TTC549 (cell line): ENCODE data around the gene COPS9.

ENCODE experiments used
- FAIRE-seq: peaks from 2 replicates; lab custom pipeline; 2012; peaks lifted over from hg19 to GRCh38; lab: Jason Lieb, UNC

COPS9 gene

DNA sequence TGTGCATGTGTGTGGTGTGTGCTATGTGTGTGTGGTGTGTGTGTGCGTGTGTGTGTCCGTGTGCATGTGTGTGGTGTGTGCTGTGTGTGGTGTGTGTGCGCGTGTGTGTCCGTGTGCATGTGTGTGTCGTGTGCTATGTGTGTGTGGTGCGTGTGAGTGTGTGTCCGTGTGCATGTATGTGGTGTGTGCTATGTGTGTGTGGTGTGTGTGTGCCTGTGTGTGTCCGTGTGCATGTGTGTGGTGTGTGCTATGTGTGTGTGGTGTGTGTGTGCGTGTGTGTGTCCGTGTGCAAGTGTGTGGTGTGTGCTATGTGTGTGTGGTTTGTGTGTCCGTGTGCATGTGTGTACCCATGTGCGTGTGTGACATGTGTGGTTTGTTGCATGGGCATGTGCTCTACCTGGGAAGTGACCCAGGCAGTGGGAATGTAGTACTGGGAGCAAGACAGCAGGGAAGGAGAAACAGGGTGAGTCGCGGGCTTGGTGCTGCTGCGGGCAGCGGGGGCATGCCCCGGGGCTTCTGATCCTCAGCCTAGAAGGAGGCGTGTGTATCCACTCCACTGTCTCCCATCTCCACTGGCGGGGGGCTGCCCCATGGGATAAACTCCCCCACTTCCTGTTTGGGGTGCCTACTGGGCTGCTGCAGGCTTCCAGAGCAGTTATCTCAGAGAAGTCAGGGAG, 11.9 kb upstream of the COPS9 start:
- no peak for FAIRE-seq

GRCh38 chr2:240147382-240147781, 11.3 kb upstream of the COPS9 start:
- no peak for FAIRE-seq

- FAIRE-seq, result no peak
Observed at GRCh38 chr2:240146627-240147278, 10.6 kb upstream of the COPS9 start.

GRCh38 chr2:240146141-240146561, 10.0 kb upstream of the COPS9 start:
- no peak for FAIRE-seq

DNA sequence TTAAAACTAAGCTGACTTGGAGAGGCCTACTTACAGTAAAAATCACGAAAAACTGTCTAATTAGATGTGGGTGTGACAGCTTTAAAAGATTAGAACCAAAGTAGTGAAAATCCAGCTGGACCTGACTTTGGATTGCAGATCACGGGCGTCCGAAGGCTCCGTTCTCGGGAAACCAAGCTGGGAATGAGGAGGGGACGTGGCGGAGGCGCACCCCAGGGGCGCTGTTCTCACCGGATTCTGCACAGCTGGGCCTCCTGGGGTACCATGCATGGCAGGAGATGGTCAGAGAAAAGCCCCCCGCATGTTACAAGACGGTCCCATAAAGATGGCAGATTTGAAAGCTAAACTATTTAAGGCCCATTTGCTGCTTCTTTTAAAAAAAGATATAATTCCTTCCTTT, 9.4 kb upstream of the COPS9 start:
- no peak for FAIRE-seq

DNA sequence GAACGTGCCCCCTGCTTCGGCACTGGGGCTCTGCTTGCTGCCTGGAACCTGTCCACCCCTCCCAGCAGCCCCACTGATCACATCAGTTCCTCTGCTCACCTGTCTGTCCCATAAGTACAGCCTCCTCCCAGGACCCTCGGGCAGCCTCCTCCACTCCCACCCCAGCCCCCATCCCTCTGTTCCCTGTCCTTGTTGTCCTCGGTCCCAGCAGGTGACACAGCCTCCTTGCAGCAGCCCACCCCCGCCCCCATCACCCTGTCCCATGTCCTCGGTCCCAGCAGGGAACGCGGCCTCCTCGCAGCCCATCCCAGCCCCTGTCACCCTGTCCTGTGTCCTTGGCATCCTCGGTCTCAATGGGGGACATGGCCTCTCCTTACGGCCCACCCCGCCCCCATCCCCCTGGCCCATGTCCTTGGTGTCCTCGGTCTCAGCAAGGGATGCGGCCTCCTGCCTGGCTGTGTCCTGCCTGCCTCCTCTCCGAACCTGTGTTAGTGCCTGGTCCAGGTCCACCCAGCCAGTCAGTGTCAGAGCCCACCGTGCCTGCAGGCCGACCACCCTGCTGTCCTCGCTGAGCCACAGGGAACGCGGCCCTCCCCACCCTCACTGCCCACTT, 8.7 kb upstream of the COPS9 start:
- FAIRE-seq, result no peak

DNA sequence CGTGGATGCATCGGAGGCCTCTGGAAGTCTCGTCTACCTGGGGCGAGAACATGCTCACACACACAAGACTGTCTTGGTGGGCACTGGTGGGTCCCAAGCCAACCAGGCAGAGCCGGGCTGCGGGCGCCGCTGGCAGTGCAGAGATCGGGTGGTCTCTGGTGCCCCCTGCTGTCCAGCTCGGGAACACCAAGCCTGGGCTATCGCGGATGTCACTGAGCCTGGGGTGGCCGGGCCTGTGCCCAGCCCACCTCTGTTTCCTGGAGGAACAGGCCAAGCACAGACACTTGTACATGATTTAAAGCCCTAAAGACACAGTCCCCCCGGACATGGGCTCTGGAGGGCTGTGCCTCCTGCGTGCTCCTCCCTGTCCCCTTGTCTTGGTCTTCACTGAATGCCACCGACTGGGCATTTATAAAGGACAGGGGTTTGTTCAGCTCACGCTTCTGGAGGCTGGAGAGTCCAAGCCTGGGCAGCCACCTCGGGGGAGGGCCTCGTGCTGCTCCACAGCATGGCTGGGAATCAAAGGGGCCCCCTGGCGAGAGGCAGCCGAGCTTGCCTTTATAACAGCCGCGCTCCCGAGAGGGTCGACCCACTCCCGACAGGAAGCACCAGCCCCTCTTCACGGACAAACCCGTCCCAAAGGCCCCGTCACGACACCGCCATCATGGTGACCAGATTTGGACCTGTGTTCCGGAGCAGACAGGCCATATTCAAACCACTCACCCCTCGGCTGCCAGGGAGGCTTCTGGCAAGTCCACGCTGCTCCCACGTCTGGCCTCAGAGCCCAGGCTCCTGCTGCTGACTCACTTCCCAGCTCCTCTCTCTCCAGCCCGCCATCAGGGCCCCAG, 7.9 kb upstream of the COPS9 start:
- FAIRE-seq, result no peak

DNA sequence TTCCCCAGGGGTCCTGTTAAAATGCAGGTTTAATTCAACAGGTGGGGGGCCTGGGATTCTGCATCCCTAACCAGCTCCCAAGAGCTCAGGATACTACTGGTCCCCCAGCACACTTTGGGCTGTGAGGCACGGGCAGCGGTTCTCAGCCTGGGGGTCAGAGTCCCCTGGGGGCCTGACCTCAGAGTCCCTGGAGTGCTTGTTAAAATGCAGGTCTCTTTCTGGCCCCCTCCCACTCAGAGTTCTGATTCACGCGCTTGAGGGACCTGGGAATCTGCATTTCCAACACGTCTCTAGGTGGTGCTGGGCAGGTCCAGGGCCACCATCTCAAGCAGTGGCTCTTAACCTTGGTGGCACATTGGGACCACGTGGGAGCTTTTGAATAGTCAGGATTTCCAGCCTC, 7.2 kb upstream of the COPS9 start:
- no peak for FAIRE-seq

GRCh38 chr2:240142859-240143258, 6.8 kb upstream of the COPS9 start:
- FAIRE-seq, result no peak

DNA sequence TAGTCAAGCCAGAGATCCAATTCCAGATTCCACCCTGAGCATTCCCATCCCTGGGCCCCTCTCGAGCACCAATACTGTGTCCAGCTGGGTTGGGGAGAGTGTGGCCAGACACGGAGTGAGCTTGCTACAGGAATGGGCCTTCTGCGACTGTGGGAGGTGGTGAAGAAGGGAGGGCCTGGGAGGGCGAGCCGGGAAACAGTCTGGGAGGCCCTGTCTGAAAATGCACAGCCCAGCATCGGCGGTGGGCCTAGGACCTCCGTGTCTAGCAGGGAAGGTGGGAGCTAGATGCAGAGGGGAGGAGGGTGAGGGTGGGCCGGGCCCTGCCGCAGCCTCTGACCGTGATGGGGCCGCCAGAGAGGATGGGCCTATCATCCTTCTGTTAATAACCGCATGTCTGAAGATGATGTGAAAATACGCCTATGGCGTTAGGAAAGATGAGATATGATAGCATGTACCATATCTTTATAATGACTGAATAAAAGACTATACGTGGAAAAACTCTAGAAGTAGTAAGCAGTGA, 6.2 kb upstream of the COPS9 start:
- no peak for FAIRE-seq

GRCh38 chr2:240141736-240142135, 5.6 kb upstream of the COPS9 start:
- FAIRE-seq, result no peak

- FAIRE-seq, result no peak
Observed at GRCh38 chr2:240140920-240141319, 4.8 kb upstream of the COPS9 start.

DNA sequence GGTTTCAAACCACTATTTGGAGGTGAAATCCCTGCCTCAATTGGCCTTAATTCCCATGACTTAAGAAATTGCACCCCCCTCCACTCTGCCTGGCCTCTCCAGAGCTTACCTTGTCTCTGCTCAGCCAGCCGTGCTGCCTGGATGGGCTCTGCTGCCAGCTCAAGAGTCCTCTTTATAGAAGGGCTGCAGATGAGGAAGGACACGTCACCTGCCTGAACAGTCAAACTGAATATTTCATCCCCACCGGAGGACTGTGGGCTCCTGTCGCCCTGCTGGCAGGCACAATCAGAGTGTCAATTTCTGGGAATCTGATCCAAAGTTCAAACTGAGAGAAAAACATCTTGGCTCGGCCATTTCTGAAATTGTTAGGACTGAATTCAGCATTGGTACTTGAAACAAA, 4.4 kb upstream of the COPS9 start, which contains the start of gene OTOS:
OTOS (minus strand) TSS at position 148 of the 400 bp plus-strand sequence. CDS start 332 bp downstream, outside the sequence.
- no peak for FAIRE-seq

DNA sequence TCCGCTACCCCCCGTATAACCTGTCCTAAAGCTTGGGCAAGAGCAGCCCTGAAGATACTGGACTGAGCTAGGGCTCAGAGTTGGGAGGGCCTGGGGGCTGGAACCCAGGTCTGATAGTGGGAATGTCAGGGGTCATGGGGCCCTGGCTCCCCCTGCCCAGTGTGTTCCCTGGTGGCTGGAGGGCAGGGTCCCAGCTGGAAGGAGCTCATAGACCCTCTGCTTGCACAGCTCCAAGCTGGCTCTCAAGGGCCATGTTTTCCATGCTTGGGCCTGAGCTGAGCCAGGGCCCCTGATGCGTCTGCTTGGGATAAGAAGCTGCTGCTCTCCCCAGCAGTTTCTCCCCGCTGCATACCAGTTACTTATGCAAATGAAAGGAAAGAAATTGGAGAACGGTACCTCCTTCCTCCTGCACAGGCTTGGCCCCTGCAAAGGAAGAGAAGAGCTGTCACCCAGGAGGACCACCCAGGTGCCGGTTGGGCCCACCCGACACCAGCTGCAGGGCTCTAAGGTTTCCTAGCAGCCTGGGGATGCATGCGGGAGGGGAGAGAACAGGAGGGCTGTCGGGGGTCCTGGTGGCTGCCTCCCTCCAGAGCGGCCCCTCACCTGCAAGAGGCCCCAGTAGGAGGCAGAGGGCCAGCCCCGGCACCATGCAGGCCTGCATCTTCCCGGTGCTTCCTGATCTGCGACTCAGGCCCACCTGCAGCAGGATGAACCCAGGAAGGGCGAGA, 3.7 kb upstream of the COPS9 start:
- FAIRE-seq, result no peak

GRCh38 chr2:240139011-240139441, 2.9 kb upstream of the COPS9 start:
- no peak for FAIRE-seq

- FAIRE-seq, result no peak
Observed at GRCh38 chr2:240138254-240138984, 2.3 kb upstream of the COPS9 start.

- no peak for FAIRE-seq
Observed at GRCh38 chr2:240137596-240138253, 1.6 kb upstream of the COPS9 start.

DNA sequence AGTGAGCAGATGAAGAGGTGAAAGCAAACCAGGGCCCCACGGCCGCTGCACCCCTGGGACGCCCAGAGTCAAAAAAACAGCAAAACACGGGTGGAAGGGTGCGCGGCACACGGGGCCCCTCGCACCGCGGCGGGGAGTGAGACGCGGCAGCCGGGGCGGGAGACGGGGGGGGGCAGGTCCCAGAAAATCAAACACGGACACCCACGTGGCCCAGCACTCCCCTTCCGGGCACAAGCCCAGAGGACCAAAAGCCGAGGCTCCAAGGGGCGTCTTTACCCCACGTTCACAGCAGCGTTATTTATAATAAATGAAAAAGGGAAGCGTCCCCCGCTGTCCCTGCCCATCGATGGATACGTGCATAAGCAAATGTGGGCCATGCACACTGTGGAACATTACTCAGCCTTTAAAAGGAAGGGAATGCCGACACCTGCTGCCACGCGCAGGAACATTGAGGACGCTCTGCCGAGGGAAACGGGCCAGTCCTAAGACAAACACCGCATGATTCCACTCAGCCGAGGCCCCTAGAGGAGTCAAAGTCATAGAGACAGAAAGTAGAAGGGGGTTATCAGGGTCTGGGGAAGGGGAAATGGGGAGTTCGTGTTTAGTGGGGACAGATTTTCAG, 677 bp upstream of the COPS9 start:
- FAIRE-seq, result no peak

DNA sequence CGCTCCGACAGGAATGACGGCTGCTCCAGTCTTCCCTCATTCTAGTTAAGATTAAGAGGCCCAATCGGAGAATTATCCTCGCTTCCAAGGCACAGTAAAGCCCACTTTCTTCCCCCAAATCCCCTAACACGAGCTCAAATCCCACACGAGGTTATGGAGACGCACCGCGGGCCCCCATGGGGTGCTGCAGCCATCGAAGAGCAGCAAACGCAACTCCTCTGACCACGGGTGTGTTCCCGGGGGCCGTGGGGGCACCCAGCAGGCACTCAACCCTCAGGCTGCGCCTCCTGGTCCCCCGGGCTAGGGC, 446 bp downstream of the COPS9 start:
- FAIRE-seq, result no peak

DNA sequence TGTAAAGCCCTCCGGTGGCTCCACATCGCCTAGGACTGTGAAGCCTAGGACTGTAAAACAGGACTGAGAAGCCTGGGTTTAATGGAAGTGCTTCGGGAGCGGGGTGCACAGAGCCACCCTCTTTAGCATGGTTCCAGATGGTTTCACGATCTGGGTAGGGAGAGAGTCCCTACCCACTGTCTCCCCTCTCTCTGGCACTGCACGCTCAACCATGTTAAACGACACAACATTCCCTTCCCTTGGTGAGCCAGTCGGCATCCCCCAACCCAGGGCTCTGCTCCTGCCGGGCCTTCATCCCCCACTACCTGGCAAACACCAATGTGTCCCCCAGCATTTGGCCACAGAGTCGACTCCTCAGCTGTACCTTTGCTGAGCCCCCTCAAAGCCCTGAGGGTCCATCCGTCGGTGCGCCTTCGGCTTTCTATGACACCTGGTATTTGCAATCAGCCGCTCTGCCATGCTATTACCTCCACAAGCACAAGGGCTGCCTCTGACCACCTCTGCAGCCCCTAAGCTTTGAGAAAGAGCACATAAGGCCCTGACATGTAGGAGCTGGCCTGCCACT, 1.1 kb downstream of the COPS9 start:
- FAIRE-seq, result no peak
